Right atrium auricular region (tissue), 2 donors: ENCODE measurements around the gene NAA15. TPM values are rescaled to one million over a fixed set of nuclear protein-coding genes. Genes with fewer than 3 reads are reported as not detected.

Experiments used
- DNase-seq: peaks from one replicate; pipeline ENCODE4 v3.0.0-alpha.2; 2019; ENCODE audit warnings: low spot score
- H3K27ac ChIP-seq, 2 donors: fragments of 200-600 bp; sonication (generic); 1 replicate in 1 of 2; 2 replicates in 1 of 2; pipeline ENCODE4 v1.5.1; 2016 to 2019
- H3K27me3 ChIP-seq, 2 donors: fragments of 200-600 bp; sonication (generic); one replicate each; pipeline versions ENCODE4 v1.5.1 to v1.6.0; 2017 to 2019
- H3K36me3 ChIP-seq: fragments of 200-600 bp; sonication (generic); one replicate; pipeline ENCODE4 v1.5.1; 2016
- H3K4me1 ChIP-seq, 2 donors: fragments of 200-600 bp; sonication (generic); one replicate each; pipeline versions ENCODE4 v1.5.1 to v1.6.0; 2017 to 2019
- H3K4me3 ChIP-seq, 2 donors: fragments of 200-600 bp; sonication (generic); 1 replicate in 1 of 2; 2 replicates in 1 of 2; pipeline ENCODE4 v1.5.1; 2017 to 2019; ENCODE audit warnings: mild to moderate bottlenecking in 1 of 2, moderate library complexity in 1 of 2
- H3K9me3 ChIP-seq, 2 donors: fragments of 200-600 bp; sonication (generic); one replicate each; pipeline ENCODE4 v1.5.1; 2019
- total RNA-seq, 2 donors: library from RNA; depleted of rRNA; stranded (reverse); fragments of >200 nt; gene quantifications; one replicate each; pipeline ENCODE4 v1.1.0, GENCODE V29; 2016
- TF ChIP-seq, protein P1 (sequence below), 2 donors: fragments of 200-600 bp; sonication (generic); IDR thresholded peaks; one replicate each; pipeline ENCODE4 v1.5.1; 2019; ENCODE audit warnings: antibody characterized with exemption in 2 of 2

NAA15 gene
- total RNA-seq, 2 donors from 2014 or later: 21.5 to 24.2 TPM

DNA sequence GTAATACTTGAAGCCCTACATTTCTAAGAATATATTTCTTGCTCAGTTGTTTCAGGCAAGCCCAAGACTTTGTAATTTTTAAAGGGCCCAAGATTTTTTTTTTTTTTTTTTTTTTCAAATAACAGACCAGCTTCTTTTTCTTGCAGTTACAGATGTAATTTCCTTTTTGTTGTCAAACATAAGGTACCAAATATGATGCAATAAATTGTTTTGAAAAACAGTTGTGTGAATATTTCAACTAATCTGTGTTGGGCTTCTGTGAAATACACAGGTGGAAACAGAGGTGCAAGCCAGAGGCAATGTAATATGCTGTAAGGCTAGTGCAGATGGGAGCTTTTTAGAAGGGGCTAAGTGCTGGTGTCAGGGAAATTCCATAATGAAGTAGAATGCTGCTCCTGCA lies 87.8 kb downstream of the NAA15 start:
- Histone ChIP-seq H3K36me3 (peaks cover 42% of the 10 kb centered on the region), H3K4me1 (no peaks in the 10 kb centered on the region)
- TF ChIP-seq, protein P1, sequence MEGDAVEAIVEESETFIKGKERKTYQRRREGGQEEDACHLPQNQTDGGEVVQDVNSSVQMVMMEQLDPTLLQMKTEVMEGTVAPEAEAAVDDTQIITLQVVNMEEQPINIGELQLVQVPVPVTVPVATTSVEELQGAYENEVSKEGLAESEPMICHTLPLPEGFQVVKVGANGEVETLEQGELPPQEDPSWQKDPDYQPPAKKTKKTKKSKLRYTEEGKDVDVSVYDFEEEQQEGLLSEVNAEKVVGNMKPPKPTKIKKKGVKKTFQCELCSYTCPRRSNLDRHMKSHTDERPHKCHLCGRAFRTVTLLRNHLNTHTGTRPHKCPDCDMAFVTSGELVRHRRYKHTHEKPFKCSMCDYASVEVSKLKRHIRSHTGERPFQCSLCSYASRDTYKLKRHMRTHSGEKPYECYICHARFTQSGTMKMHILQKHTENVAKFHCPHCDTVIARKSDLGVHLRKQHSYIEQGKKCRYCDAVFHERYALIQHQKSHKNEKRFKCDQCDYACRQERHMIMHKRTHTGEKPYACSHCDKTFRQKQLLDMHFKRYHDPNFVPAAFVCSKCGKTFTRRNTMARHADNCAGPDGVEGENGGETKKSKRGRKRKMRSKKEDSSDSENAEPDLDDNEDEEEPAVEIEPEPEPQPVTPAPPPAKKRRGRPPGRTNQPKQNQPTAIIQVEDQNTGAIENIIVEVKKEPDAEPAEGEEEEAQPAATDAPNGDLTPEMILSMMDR (IDR thresholded peaks at IDR 0.05): no peak

GRCh38 chr4:139389991-139390390 lies 88.7 kb downstream of the NAA15 start:
- no peaks in the 10 kb centered on the region for H3K4me1 ChIP-seq
- H3K36me3 ChIP-seq: peaks cover 33% of the 10 kb centered on the region
- no peaks in the 10 kb centered on the region for H3K27me3 ChIP-seq
- no peak overlapping the region for H3K4me3 ChIP-seq
- DNase-seq: no peak
- H3K9me3 ChIP-seq: no peaks in the 10 kb centered on the region
- H3K27ac ChIP-seq: no peak overlapping the region
- TF ChIP-seq, protein P1 (IDR thresholded peaks at IDR 0.05): no peak

More for the DNA sequence above, 87.8 kb downstream of the NAA15 start:
- no peak overlapping the region for H3K4me3 ChIP-seq
- H3K9me3 ChIP-seq: no peaks in the 10 kb centered on the region
- DNase-seq: no peak
- no peaks in the 10 kb centered on the region for H3K27me3 ChIP-seq
- no peak overlapping the region for H3K27ac ChIP-seq

- H3K4me3 ChIP-seq: no peak overlapping the region
- H3K4me1 ChIP-seq: no peaks in the 10 kb centered on the region
- no peaks in the 10 kb centered on the region for H3K27me3 ChIP-seq
- no peaks in the 10 kb centered on the region for H3K9me3 ChIP-seq
- no peak overlapping the region for H3K27ac ChIP-seq
- peaks cover 19% of the 10 kb centered on the region for H3K36me3 ChIP-seq
- no peak for DNase-seq
- TF ChIP-seq, protein P1 (IDR thresholded peaks at IDR 0.05): no peak
Measured at GRCh38 chr4:139391731-139392130, 90.4 kb downstream of the NAA15 start.

GRCh38 chr4:139392797-139393196 lies 91.5 kb downstream of the NAA15 start:
- TF ChIP-seq, protein P1 (IDR thresholded peaks at IDR 0.05): no peak
- H3K36me3 ChIP-seq: peaks cover 16% of the 10 kb centered on the region

DNA sequence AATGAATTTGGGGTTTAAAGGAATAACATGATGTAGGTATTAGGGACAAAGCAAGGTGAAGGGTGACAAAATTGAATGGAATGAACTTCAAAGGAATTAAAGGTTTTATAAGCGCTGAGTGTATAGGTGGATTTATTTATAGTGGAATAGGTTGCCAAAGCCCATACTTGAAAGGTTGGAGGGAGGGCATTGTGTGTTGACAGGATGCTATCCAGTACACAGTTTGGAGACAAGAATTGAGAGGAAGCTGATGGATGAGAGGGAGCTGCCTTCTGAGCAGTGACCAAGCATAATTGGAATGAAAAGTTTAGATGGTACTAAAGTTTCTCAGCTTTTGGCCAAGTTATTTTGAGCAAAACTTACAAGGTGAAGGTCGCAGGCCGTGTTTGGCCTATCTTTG lies 100.1 kb downstream of the NAA15 start:
- DNase-seq: no peak
- H3K27me3 ChIP-seq: no peaks in the 10 kb centered on the region
- TF ChIP-seq, protein P1 (IDR thresholded peaks at IDR 0.05): no peak
- H3K36me3 ChIP-seq: no peaks in the 10 kb centered on the region
- no peaks in the 10 kb centered on the region for H3K9me3 ChIP-seq
- H3K27ac ChIP-seq: no peak overlapping the region
- no peak overlapping the region for H3K4me3 ChIP-seq
- H3K4me1 ChIP-seq: no peaks in the 10 kb centered on the region

More at GRCh38 chr4:139392797-139393196, 91.5 kb downstream of the NAA15 start:
- Histone ChIP-seq H3K27me3 (no peaks in the 10 kb centered on the region), H3K27ac (no peak overlapping the region), H3K9me3 (no peaks in the 10 kb centered on the region), H3K4me3 (no peak overlapping the region), H3K4me1 (no peaks in the 10 kb centered on the region)
- no peak for DNase-seq

GRCh38 chr4:139402436-139402835 lies 101.1 kb downstream of the NAA15 start:
- Histone ChIP-seq H3K27ac (no peak overlapping the region), H3K36me3 (no peaks in the 10 kb centered on the region)
- TF ChIP-seq, protein P1 (IDR thresholded peaks at IDR 0.05): no peak

More at GRCh38 chr4:139402436-139402835, 101.1 kb downstream of the NAA15 start:
- Histone ChIP-seq H3K4me1 (no peaks in the 10 kb centered on the region), H3K27me3 (no peaks in the 10 kb centered on the region), H3K4me3 (no peak overlapping the region), H3K9me3 (no peaks in the 10 kb centered on the region)
- DNase-seq: no peak
